ENCODE results near the gene SLC18A3.

The SLC18A3 gene

DNA sequence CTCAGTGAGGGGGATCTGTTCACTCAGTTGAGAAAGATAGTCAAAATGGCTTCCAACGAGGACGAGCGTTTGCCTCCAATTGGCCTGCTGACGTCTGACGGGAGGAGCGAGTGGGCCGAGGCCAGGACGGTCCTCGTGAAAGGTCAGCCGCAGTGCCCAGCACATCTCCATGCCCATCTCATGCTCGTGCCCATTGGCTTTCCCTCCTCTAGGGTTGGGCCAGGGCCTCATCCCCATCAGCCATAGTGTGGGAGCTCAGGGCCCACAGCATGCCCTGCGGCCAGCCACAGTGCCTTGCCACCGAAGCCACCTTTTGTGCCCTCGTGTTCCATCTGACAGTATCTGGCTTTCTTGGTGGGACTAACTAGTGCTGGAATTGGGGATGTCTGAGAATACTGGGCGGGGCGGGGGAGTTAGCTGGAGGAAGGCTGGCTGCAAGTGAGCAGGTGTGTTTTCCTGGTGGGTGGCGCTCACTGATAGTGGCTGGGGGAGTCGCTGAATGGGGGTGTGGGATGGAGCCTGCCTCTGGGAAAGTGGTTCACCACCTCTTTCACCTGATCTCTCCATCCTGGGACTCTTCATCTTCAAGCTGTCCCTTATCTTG lies 17.6 kb downstream of the SLC18A3 start:
- DNase-seq (ENCODE audit: low spot score), result peak; percentile 36

- DNase-seq (ENCODE audit: low spot score), result peak; percentile 46
Observed at GRCh38 chr10:49628599-49628998, 18.5 kb downstream of the SLC18A3 start.

DNA sequence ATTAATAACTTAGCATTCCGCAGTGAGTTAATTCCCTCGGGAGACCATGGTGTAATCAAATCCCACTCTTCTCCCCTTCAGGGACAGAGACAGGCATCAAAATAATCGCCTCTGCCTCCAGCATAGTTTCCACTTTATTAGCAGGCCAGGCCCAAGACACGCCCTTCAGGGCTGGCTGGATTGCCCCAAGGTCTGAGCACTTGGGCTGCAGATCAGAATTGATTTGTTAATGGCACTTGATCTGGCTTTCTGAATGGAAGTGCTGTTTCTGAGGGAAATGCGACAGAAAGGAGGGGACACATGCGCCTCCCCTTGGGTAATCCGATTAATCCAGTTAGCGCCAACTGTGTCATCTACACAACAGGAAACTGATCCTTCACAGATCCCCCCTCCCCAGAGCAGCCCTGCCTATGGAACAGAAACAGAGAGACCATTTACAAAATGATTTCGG lies 19.3 kb downstream of the SLC18A3 start:
- no peak for DNase-seq (ENCODE audit: low spot score)

DNA sequence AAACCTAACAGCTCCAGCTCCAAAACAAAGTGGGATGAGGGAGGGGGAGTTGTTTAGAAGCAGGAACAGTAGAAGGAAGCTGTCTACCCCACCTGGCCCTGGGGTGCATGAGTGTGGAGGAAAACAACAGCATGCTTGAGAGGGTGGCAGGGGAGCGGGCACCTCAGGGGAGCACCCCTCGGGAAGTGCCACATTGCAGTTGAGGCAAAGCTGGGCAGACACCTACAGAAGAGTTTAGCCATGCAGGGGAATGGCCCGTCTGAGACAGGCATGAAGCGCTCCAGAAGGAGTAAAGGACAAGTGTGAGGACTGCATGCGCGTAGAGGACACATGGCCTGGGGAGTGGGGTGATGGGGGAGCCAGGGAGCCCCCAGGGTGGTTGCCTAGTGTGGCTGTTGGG lies 21.9 kb downstream of the SLC18A3 start:
- DNase-seq (ENCODE audit: low spot score), result peak; percentile 41

DNA sequence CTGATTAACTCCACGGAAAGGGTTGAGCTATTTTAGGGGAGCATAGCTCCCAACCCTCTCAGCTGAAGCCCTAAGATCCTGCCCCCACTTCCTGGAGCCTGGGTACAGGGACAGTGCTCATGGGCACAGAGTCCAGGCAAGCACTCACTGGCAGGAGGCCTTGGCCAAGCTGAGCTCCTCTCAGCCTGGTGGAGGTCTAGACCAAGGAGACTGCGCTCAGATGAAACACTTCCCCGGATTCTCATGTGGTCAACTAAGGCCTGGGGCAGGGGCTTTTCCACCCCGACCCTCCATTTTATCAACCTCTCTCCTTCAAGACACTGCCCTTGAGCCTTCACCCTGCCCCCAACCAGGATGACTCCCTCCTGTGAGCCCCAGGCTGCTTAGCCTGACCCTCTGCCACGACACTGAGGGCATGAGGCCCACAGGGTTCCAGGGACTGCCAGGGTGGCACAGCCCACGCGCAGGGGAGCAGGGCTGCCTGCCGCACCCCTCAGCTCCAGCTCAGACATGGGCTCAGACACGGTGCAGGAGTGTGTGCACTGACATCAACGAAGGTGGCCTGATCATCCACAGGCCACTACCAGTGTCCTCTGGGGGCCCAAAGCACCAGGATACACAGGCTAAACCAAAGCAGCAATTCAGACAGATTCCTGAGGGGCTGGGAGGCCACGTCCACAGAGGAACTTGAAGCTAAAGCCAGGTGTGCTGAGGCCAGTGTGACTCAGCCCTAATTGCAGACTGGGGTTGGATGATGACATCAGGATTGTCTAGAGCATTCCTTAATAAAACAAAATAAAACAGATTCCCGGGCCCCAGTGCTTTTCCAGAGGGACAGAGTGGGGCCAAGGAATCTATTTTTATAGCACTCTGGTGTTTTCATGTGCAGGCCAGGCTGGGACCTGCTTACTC lies 22.6 kb downstream of the SLC18A3 start:
- DNase-seq (ENCODE audit: low spot score), result peak; percentile 62

- peak; percentile 38 for DNase-seq (ENCODE audit: low spot score)
Observed at GRCh38 chr10:49633327-49634068, 23.4 kb downstream of the SLC18A3 start.

GRCh38 chr10:49634069-49634660 lies 24.1 kb downstream of the SLC18A3 start:
- peak; percentile 37 for DNase-seq (ENCODE audit: low spot score)

DNA sequence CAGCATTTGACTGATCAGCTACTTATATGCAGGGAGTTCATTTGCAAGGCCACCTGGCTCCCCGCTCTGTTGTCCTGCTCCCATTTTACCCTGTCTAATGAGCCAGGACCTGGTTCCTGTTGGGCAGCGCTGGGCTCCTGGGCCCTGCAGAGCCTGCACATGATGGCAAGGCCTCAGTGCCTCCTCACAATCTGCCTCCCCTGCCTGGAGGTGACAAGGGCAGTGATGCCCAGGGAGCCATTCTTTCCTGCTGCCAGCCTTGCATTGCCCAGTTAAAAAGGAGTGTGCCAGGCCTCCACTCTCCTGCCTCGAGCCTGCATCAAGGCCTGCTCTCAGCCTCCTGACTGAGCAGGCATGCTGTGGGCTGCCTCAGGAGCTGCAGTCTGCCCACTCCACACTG lies 32.2 kb downstream of the SLC18A3 start:
- peak; percentile 25 for DNase-seq (ENCODE audit: low spot score)

GRCh38 chr10:49643241-49644034 lies 33.3 kb downstream of the SLC18A3 start:
- DNase-seq (ENCODE audit: low spot score), result peak; percentile 52

- DNase-seq (ENCODE audit: low spot score), result peak; percentile 40
Observed at GRCh38 chr10:49644035-49644646, 34.0 kb downstream of the SLC18A3 start.

GRCh38 chr10:49645417-49645816 lies 35.3 kb downstream of the SLC18A3 start:
- DNase-seq (ENCODE audit: low spot score), result peak; percentile 33

GRCh38 chr10:49645871-49646870 lies 36.1 kb downstream of the SLC18A3 start:
- DNase-seq (ENCODE audit: low spot score), result peak; percentile 55

- DNase-seq (ENCODE audit: low spot score), result no peak
Observed at GRCh38 chr10:49647554-49647953, 37.4 kb downstream of the SLC18A3 start.

- DNase-seq (ENCODE audit: low spot score), result peak; percentile 45
Observed at GRCh38 chr10:49647985-49648795, 38.1 kb downstream of the SLC18A3 start.

DNA sequence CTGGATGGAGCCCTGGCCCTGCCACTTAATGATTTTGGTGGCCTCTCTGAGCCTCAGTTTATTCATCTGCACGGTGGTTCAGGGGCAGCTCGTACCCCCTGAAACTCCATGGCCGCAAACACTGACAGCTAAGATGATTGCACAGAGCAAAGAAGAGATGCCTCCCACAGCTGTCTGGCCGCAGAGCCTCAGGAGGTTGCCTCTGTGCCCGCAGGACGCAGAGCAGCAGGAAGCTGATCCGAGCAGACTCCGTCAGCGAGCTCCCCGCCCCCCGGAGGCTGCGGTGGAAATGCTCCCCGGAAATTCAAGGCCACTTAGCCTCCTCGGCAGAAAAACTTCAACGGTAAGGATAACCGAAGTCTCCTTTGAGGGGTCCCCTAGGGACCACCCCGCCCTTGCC lies 39.2 kb downstream of the SLC18A3 start:
- DNase-seq (ENCODE audit: low spot score), result peak; percentile 46

DNA sequence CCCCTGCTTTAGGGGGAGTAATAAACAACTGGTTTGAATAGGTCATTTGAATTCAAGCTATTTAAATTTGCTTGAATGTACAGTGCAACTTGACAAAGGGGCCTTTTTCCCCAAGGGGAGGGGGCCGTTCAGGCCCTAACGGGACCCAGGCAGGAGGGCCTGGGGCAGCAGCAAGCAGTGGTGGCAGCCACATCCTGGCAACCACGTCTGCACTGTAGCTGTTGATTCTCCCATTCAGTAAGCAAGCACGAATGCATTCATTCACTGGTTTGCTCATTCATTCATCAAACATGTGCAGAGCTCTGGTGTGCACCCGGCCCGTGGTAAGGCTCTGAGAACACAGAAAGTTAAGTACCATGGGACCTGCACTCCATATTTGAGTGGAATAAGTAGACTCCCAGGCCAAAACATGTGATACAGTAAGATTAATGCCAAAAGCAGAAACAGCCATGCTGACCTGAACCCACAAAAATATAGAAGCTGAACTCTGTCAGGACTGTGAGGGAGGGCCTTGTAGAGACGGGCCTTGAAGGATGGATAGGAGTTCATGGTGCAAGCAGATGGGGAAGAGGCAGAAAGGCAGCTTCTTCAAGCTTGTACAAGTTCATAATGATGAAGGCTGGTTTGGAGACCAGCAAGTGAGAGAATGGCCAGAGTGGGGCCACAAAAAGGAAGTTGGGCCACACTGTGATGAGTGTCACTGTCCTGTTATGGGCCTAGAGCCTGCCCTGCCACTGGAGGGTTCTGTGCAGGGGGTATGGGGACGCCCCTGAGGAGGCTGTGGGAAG lies 40.0 kb downstream of the SLC18A3 start:
- peak; percentile 51 for DNase-seq (ENCODE audit: low spot score)

DNA sequence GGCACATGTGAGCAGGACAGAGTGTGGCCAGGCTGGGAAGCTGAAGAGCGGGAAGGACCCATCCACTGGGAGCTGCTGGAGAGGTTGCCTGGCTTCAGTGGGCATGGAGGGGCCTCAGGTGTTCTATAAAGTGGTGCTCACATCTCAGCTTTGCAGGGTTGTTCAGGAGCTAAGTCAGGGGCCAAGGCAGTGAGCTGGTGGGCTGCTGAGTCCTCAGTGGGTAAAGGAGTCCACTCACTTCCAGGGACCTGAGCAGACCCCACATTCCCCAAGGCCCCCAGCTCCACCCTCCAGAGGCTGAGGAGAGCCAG lies 40.6 kb downstream of the SLC18A3 start:
- DNase-seq (ENCODE audit: low spot score), result peak; percentile 22
